Measurements from ENCODE around the gene FAM187B. TPM values are rescaled to one million over a fixed set of nuclear protein-coding genes. Genes with fewer than 3 reads are reported as not detected.

FAM187B gene
- total and polyA plus RNA-seq, 4 donors = 0.17 TPM; not detected in 3

DNA sequence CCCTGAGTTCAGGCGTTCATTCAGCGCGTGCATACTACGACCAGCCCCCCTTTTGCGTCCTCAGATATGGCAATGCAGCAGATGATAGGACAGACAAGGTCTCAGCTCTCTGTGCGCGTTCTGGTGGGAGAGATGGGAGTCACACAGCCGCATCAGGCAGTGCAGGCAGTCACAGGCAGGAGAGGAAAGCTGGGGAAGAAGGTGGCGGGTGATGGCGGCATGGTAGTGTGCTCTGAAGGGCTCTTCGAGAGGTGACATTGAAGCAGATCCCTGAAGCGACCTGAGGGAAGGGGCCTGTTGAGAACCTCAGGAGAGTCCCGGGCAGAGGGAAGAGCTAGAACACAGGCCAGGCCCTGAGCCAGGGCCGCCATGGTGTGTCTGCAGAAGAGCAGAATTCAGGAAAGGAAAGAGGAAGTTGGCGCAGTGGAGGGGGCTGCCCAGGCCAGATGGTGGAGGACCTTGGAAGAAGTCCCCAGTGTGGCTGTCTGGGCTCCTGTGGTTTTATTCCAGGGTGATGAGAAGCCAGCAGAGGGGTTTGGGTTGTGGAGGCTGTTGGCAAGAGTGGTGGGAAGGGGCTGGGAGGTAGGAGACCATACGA, 43.7 kb upstream of the FAM187B start:
- Histone ChIP-seq H3K27ac (ENCODE audit: low read depth in 1 of 2, low read length in 2 of 2) (peak overlapping the region; percentile 82 to 91), H3K9me3 (ENCODE audit: control insufficient read depth in 4 of 4, low read length in 3 of 4) (no peaks in the 10 kb centered on the region), H3K9ac (ENCODE audit: low read depth in 1 of 2, low read length in 2 of 2) (peak overlapping the region in 1 of 2 donors; percentile 42), H3K4me3 (ENCODE audit: low read depth in 1 of 3, low read length in 3 of 3) (no peak overlapping the region), H3K36me3 (ENCODE audit: control insufficient read depth in 4 of 4, insufficient read depth in 3 of 4, low read depth in 1 of 4, low read length in 3 of 4) (peaks cover 0 to 18% (median 15%) of the 10 kb centered on the region in 4 donors), H3K4me1 (ENCODE audit: control insufficient read depth in 4 of 4, insufficient read depth in 4 of 4, low read length in 3 of 4) (peaks cover 19 to 45% (median 30%) of the 10 kb centered on the region in 4 donors), H3K27me3 (ENCODE audit: control insufficient read depth in 4 of 4, insufficient read depth in 4 of 4, low read length in 3 of 4) (no peaks in the 10 kb centered on the region)
- no peak for TF ChIP-seq NR2F2 (IDR thresholded peaks at IDR 0.05)
- no peak for TF ChIP-seq RXRA (IDR thresholded peaks at IDR 0.05)
- TF ChIP-seq SP1 (IDR thresholded peaks at IDR 0.05) = no peak
- TF ChIP-seq RAD21 (IDR thresholded peaks at IDR 0.05) = no peak
- no peak for TF ChIP-seq HNF4A (conservative IDR thresholded peaks at IDR 0.05)
- no peak for TF ChIP-seq HNF4G (IDR thresholded peaks at IDR 0.05)
- TF ChIP-seq, protein P1, sequence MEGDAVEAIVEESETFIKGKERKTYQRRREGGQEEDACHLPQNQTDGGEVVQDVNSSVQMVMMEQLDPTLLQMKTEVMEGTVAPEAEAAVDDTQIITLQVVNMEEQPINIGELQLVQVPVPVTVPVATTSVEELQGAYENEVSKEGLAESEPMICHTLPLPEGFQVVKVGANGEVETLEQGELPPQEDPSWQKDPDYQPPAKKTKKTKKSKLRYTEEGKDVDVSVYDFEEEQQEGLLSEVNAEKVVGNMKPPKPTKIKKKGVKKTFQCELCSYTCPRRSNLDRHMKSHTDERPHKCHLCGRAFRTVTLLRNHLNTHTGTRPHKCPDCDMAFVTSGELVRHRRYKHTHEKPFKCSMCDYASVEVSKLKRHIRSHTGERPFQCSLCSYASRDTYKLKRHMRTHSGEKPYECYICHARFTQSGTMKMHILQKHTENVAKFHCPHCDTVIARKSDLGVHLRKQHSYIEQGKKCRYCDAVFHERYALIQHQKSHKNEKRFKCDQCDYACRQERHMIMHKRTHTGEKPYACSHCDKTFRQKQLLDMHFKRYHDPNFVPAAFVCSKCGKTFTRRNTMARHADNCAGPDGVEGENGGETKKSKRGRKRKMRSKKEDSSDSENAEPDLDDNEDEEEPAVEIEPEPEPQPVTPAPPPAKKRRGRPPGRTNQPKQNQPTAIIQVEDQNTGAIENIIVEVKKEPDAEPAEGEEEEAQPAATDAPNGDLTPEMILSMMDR (IDR thresholded peaks at IDR 0.05; ENCODE audit: low read depth, low read length, missing input control) = no peak
- TF ChIP-seq, protein P2, sequence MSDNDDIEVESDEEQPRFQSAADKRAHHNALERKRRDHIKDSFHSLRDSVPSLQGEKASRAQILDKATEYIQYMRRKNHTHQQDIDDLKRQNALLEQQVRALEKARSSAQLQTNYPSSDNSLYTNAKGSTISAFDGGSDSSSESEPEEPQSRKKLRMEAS (IDR thresholded peaks at IDR 0.05) = no peak
- TF ChIP-seq, protein P3, sequence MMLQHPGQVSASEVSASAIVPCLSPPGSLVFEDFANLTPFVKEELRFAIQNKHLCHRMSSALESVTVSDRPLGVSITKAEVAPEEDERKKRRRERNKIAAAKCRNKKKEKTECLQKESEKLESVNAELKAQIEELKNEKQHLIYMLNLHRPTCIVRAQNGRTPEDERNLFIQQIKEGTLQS (IDR thresholded peaks at IDR 0.05) = no peak
- TF ChIP-seq YY1 (IDR thresholded peaks at IDR 0.05) = no peak
- TF ChIP-seq, protein P4, sequence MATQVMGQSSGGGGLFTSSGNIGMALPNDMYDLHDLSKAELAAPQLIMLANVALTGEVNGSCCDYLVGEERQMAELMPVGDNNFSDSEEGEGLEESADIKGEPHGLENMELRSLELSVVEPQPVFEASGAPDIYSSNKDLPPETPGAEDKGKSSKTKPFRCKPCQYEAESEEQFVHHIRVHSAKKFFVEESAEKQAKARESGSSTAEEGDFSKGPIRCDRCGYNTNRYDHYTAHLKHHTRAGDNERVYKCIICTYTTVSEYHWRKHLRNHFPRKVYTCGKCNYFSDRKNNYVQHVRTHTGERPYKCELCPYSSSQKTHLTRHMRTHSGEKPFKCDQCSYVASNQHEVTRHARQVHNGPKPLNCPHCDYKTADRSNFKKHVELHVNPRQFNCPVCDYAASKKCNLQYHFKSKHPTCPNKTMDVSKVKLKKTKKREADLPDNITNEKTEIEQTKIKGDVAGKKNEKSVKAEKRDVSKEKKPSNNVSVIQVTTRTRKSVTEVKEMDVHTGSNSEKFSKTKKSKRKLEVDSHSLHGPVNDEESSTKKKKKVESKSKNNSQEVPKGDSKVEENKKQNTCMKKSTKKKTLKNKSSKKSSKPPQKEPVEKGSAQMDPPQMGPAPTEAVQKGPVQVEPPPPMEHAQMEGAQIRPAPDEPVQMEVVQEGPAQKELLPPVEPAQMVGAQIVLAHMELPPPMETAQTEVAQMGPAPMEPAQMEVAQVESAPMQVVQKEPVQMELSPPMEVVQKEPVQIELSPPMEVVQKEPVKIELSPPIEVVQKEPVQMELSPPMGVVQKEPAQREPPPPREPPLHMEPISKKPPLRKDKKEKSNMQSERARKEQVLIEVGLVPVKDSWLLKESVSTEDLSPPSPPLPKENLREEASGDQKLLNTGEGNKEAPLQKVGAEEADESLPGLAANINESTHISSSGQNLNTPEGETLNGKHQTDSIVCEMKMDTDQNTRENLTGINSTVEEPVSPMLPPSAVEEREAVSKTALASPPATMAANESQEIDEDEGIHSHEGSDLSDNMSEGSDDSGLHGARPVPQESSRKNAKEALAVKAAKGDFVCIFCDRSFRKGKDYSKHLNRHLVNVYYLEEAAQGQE (IDR thresholded peaks at IDR 0.05) = no peak
- WGBS = 88% methylated on average over 16 of the region's 16 CpGs
- no peak for DNase-seq (ENCODE audit: low spot score)

DNA sequence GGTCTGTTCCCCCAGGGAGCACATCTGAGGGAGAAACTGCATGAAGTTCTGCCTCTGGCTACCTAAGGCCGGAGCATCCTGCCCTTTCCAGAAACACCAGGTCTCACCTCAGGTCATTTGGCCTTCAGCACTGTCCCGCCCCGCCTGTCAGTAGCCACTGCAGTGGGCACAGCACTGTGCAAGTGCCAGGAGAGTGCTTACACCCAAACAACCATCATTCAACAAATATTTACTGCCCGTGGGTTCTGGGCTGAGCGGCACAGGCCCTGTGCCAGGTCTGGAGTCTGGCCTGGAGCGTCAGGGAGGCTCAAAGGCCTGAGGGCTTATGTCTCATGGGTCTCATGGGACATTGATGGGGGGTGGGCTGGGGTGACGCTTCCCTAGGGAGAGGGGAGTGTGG, 43.0 kb upstream of the FAM187B start:
- Histone ChIP-seq H3K4me1 (ENCODE audit: control insufficient read depth in 4 of 4, insufficient read depth in 4 of 4, low read length in 3 of 4) (peaks cover 20 to 52% (median 36%) of the 10 kb centered on the region in 4 donors), H3K27me3 (ENCODE audit: control insufficient read depth in 4 of 4, insufficient read depth in 4 of 4, low read length in 3 of 4) (no peaks in the 10 kb centered on the region), H3K9ac (ENCODE audit: low read depth in 1 of 2, low read length in 2 of 2) (peak overlapping the region in 1 of 2 donors; percentile 42), H3K36me3 (ENCODE audit: control insufficient read depth in 4 of 4, insufficient read depth in 3 of 4, low read depth in 1 of 4, low read length in 3 of 4) (peaks cover 0 to 15% (median 10%) of the 10 kb centered on the region in 4 donors), H3K4me3 (ENCODE audit: low read depth in 1 of 3, low read length in 3 of 3) (no peak overlapping the region), H3K27ac (ENCODE audit: low read depth in 1 of 2, low read length in 2 of 2) (peak overlapping the region; percentile 82 to 91), H3K9me3 (ENCODE audit: control insufficient read depth in 4 of 4, low read length in 3 of 4) (no peaks in the 10 kb centered on the region)
- 40% methylated on average over 7 of the region's 7 CpGs for WGBS
- no peak for DNase-seq (ENCODE audit: low spot score)
- TF ChIP-seq NR2F2 (IDR thresholded peaks at IDR 0.05) (peak; percentile 18), HNF4A (conservative IDR thresholded peaks at IDR 0.05) (peak; percentile 51 to 70), FOXA1 (IDR thresholded peaks at IDR 0.05) (peak; percentile 68), TAF1 (conservative IDR thresholded peaks at IDR 0.05) (no peak), RXRA (IDR thresholded peaks at IDR 0.05) (peak; percentile 88 to 96), JUND (IDR thresholded peaks at IDR 0.05) (peak; percentile 10 to 40), EGR1 (IDR thresholded peaks at IDR 0.05; ENCODE audit: low read depth in 2 of 2) (peak in 1 of 2 donors; percentile 35), FOXA2 (IDR thresholded peaks at IDR 0.05) (peak; percentile 54), RAD21 (IDR thresholded peaks at IDR 0.05) (peak in 1 of 2 donors; percentile 61), SP1 (IDR thresholded peaks at IDR 0.05) (peak; percentile 82), YY1 (IDR thresholded peaks at IDR 0.05) (peak; percentile 79), HNF4G (IDR thresholded peaks at IDR 0.05) (peak; percentile 6)
- TF ChIP-seq, protein P3 (IDR thresholded peaks at IDR 0.05) = no peak
- TF ChIP-seq, protein P2 (IDR thresholded peaks at IDR 0.05) = peak; percentile 56
- TF ChIP-seq, protein P5, sequence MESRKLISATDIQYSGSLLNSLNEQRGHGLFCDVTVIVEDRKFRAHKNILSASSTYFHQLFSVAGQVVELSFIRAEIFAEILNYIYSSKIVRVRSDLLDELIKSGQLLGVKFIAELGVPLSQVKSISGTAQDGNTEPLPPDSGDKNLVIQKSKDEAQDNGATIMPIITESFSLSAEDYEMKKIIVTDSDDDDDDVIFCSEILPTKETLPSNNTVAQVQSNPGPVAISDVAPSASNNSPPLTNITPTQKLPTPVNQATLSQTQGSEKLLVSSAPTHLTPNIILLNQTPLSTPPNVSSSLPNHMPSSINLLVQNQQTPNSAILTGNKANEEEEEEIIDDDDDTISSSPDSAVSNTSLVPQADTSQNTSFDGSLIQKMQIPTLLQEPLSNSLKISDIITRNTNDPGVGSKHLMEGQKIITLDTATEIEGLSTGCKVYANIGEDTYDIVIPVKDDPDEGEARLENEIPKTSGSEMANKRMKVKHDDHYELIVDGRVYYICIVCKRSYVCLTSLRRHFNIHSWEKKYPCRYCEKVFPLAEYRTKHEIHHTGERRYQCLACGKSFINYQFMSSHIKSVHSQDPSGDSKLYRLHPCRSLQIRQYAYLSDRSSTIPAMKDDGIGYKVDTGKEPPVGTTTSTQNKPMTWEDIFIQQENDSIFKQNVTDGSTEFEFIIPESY (IDR thresholded peaks at IDR 0.05) = no peak
- TF ChIP-seq, protein P4 (IDR thresholded peaks at IDR 0.05) = peak; percentile 75

All from liver (tissue), 9 donors.